Colonic mucosa (tissue), 4 donors: ENCODE results near the gene SOX1. TPM values are rescaled to one million over a fixed set of nuclear protein-coding genes. Genes with fewer than 3 reads are reported as not detected.

Experiments
- DNase-seq: peaks from one replicate; pipeline ENCODE4 v3.0.0-alpha.2; 2020
- H3K27ac ChIP-seq: fragments of 200-600 bp; one replicate; pipeline ENCODE4 v1.8.0; 2021
- H3K27me3 ChIP-seq: fragments of 200-600 bp; one replicate; pipeline ENCODE4 v1.8.0; 2021
- H3K36me3 ChIP-seq: fragments of 200-600 bp; one replicate; pipeline ENCODE4 v1.8.0; 2021
- H3K4me1 ChIP-seq: fragments of 200-600 bp; one replicate; pipeline ENCODE4 v1.8.0; 2021; ENCODE audit warnings: mild to moderate bottlenecking
- H3K4me3 ChIP-seq: fragments of 200-600 bp; one replicate; pipeline ENCODE4 v1.8.0; 2021
- H3K9ac ChIP-seq, 2 donors: one replicate each; pipeline ENCODE4 v1.7.0; 2013; ENCODE audit warnings: control low read depth in 2 of 2, low read depth in 2 of 2, low read length in 2 of 2
- H3K9me3 ChIP-seq: fragments of 200-600 bp; one replicate; pipeline ENCODE4 v1.8.0; 2021
- intact Hi-C: fragments of 100-400 bp; cut with DNase I; formaldehyde crosslinking; loops from one replicate; pipeline ENCODE4 v1.14.1; 2022
- total RNA-seq, 2 donors: library from RNA; stranded (reverse); fragmentation: NEBNext Ultra II Directional in 1 of 2; extraction: Animal tissue kit (Norgen Biotek cat#: 25700) in 1 of 2; gene quantifications; one replicate each; pipeline ENCODE4 v1.2.1, GENCODE V29; 2021
- TF ChIP-seq, protein P1 (sequence below): fragments of 200-600 bp; IDR thresholded peaks from one replicate; pipeline ENCODE4 v1.8.0; 2022; ENCODE audit warnings: antibody characterized with exemption, mild to moderate bottlenecking
- donor health status: healthy.
- donor health status: DM: no; HTN: no; CAD: no.
- donor health status: DM: no; HTN: no; CAD: no.

SOX1 gene
- total RNA-seq, 2 donors from 2014 or later = not detected

DNA sequence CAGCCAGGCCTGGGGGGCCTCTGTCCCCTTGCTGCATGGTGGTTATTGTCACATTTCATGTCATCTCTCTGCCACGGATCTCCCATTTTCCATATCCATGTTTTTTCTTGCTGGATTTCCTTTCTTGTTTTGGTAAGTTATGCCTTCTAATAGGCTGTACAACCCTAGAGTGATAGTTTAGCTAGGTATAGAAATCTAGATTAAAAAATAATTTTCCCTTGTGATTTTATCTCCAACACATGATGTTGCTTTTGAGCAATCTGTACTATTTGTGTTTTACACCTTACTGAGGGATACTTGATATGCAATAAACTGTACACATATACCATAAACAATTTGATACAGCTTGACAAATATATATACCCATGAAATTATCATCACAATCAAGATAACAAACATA is 17.0 kb downstream of the SOX1 start:
- TF ChIP-seq, protein P1, sequence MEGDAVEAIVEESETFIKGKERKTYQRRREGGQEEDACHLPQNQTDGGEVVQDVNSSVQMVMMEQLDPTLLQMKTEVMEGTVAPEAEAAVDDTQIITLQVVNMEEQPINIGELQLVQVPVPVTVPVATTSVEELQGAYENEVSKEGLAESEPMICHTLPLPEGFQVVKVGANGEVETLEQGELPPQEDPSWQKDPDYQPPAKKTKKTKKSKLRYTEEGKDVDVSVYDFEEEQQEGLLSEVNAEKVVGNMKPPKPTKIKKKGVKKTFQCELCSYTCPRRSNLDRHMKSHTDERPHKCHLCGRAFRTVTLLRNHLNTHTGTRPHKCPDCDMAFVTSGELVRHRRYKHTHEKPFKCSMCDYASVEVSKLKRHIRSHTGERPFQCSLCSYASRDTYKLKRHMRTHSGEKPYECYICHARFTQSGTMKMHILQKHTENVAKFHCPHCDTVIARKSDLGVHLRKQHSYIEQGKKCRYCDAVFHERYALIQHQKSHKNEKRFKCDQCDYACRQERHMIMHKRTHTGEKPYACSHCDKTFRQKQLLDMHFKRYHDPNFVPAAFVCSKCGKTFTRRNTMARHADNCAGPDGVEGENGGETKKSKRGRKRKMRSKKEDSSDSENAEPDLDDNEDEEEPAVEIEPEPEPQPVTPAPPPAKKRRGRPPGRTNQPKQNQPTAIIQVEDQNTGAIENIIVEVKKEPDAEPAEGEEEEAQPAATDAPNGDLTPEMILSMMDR = no peak
- no peak overlapping the region for H3K27ac ChIP-seq
- H3K4me3 ChIP-seq = no peak overlapping the region
- no peak for DNase-seq
- no peak overlapping the region for H3K9ac ChIP-seq
- H3K36me3 ChIP-seq = no peaks in the 10 kb centered on the region
- H3K4me1 ChIP-seq = no peaks in the 10 kb centered on the region
- no peaks in the 10 kb centered on the region for H3K9me3 ChIP-seq
- no peaks in the 10 kb centered on the region for H3K27me3 ChIP-seq
- intact Hi-C loops = no loop called here

DNA sequence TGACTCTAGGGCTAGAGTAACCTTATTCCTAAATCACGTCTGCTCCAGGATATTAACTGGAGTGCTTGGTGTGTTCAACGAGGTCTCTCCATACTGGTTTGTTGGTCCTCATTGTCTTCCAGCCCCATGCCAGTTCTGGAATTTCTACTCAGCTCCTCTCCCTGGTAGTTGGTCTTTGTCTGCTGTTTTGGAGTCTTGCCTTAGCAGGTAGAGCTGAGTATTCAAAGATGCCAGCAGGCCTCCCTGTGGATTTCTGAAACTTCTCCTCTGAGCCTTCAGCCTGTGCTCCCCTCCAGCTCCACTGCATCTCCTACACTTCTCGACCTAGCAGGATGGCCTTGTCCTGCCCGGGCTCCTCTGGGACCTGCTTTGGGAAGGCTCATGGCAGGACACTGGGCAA is 25.5 kb downstream of the SOX1 start:
- TF ChIP-seq, protein P1 = no peak
- H3K27ac ChIP-seq = no peak overlapping the region
- no peak overlapping the region for H3K4me3 ChIP-seq
- H3K9me3 ChIP-seq = no peaks in the 10 kb centered on the region
- intact Hi-C loops = no loop called here
- H3K9ac ChIP-seq = no peak overlapping the region
- no peak for DNase-seq
- H3K4me1 ChIP-seq = no peaks in the 10 kb centered on the region
- H3K36me3 ChIP-seq = no peaks in the 10 kb centered on the region
- no peaks in the 10 kb centered on the region for H3K27me3 ChIP-seq

- Histone ChIP-seq H3K27me3 (no peaks in the 10 kb centered on the region), H3K27ac (no peak overlapping the region), H3K9me3 (no peaks in the 10 kb centered on the region), H3K36me3 (no peaks in the 10 kb centered on the region), H3K4me1 (no peaks in the 10 kb centered on the region), H3K4me3 (no peak overlapping the region), H3K9ac (no peak overlapping the region)
- intact Hi-C loops = no loop called here
- TF ChIP-seq, protein P1 = no peak
- DNase-seq = no peak
Observed at GRCh38 chr13:112095354-112095753, 28.4 kb downstream of the SOX1 start.

DNA sequence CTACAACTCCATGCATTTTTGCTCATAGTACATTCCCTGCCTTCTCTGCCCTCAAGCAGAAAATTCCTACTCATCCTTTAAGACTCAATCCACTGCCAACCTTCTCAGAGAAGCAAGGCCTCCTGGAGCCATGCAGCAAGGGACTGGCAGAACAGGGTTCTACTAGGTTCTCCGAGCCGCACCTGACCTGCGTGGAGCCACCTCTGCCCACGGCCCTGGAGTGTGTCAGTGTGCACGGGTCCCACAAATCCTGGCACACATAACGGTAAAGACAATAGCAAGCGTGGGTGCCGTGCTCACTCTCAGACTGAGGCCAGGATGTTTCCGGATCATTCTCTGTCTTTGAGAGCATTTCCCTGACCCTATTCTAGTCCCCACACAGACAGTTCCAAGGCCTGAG is 30.0 kb downstream of the SOX1 start:
- H3K4me1 ChIP-seq = no peaks in the 10 kb centered on the region
- no peaks in the 10 kb centered on the region for H3K9me3 ChIP-seq
- no peak overlapping the region for H3K9ac ChIP-seq
- no peak for DNase-seq
- H3K27ac ChIP-seq = no peak overlapping the region
- H3K36me3 ChIP-seq = no peaks in the 10 kb centered on the region
- peaks cover 7% of the 10 kb centered on the region for H3K27me3 ChIP-seq
- TF ChIP-seq, protein P1 = no peak
- intact Hi-C loops = no loop called here
- H3K4me3 ChIP-seq = no peak overlapping the region

GRCh38 chr13:112097770-112098169 is 30.8 kb downstream of the SOX1 start:
- TF ChIP-seq, protein P1 = no peak

DNA sequence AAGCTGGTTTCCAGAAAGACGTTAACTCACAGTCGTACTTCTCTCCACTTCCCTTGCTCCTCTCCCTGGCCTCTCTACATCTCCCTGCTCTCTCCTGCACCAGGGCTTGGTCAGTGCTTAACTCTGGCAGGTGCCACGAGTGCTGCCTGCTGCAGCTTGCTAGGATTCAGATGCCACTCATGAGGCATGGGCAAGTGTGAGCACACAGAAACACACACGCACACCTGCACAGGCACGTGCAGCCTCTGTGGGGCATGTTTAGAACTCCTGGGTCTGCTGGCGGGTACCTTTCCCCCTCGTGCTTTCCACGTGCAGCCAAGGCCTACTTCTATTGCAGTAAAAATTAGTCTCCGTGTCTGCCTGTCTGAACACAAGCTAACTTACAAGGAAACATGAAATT is 31.8 kb downstream of the SOX1 start:
- H3K4me1 ChIP-seq = no peaks in the 10 kb centered on the region
- DNase-seq = no peak
- H3K27ac ChIP-seq = no peak overlapping the region
- no peaks in the 10 kb centered on the region for H3K36me3 ChIP-seq
- no peak overlapping the region for H3K9ac ChIP-seq
- H3K9me3 ChIP-seq = no peaks in the 10 kb centered on the region
- TF ChIP-seq, protein P1 = no peak
- peaks cover 20% of the 10 kb centered on the region for H3K27me3 ChIP-seq
- no peak overlapping the region for H3K4me3 ChIP-seq
- intact Hi-C loops = no loop called here

More at GRCh38 chr13:112097770-112098169, 30.8 kb downstream of the SOX1 start:
- Histone ChIP-seq H3K9ac (no peak overlapping the region), H3K4me3 (no peak overlapping the region), H3K9me3 (no peaks in the 10 kb centered on the region), H3K27ac (no peak overlapping the region), H3K36me3 (no peaks in the 10 kb centered on the region), H3K4me1 (no peaks in the 10 kb centered on the region), H3K27me3 (peaks cover 11% of the 10 kb centered on the region)
- intact Hi-C loops = no loop called here
- DNase-seq = no peak
